IPS-18a (cell line): ENCODE measurements around the gene UBE2M.

Experiments
- H3K27ac ChIP-seq: one replicate; pipeline ENCODE4 v1.5.1; 2013; ENCODE audit warnings: low read length
- H3K27me3 ChIP-seq: one replicate; pipeline ENCODE4 v1.6.1; 2013; ENCODE audit warnings: mild to moderate bottlenecking, low read length; ENCODE audit not compliant: control insufficient read depth, insufficient read depth
- H3K36me3 ChIP-seq: one replicate; pipeline ENCODE4 v1.6.1; 2013; ENCODE audit warnings: low read depth, low read length; ENCODE audit not compliant: control insufficient read depth
- H3K4me1 ChIP-seq: one replicate; pipeline ENCODE4 v1.6.1; 2013; ENCODE audit warnings: low read depth, low read length; ENCODE audit not compliant: control insufficient read depth
- H3K4me3 ChIP-seq: one replicate; pipeline ENCODE4 v1.5.1; 2013; ENCODE audit warnings: low read length
- H3K9ac ChIP-seq: one replicate; pipeline ENCODE4 v1.6.1; 2013; ENCODE audit warnings: mild to moderate bottlenecking, low read length, moderate library complexity
- H3K9me3 ChIP-seq: one replicate; pipeline ENCODE4 v1.6.1; 2013; ENCODE audit warnings: low read depth, low read length; ENCODE audit not compliant: control insufficient read depth

UBE2M gene

GRCh38 chr19:58569191-58569942 lies 11.0 kb upstream of the UBE2M start:
- H3K27ac ChIP-seq, result no peak overlapping the region
- H3K9me3 ChIP-seq, result no peaks in the 10 kb centered on the region
- no peaks in the 10 kb centered on the region for H3K27me3 ChIP-seq
- H3K9ac ChIP-seq, result no peak overlapping the region
- peaks cover 6% of the 10 kb centered on the region for H3K4me1 ChIP-seq
- H3K36me3 ChIP-seq, result peaks cover 7% of the 10 kb centered on the region
- no peak overlapping the region for H3K4me3 ChIP-seq

DNA sequence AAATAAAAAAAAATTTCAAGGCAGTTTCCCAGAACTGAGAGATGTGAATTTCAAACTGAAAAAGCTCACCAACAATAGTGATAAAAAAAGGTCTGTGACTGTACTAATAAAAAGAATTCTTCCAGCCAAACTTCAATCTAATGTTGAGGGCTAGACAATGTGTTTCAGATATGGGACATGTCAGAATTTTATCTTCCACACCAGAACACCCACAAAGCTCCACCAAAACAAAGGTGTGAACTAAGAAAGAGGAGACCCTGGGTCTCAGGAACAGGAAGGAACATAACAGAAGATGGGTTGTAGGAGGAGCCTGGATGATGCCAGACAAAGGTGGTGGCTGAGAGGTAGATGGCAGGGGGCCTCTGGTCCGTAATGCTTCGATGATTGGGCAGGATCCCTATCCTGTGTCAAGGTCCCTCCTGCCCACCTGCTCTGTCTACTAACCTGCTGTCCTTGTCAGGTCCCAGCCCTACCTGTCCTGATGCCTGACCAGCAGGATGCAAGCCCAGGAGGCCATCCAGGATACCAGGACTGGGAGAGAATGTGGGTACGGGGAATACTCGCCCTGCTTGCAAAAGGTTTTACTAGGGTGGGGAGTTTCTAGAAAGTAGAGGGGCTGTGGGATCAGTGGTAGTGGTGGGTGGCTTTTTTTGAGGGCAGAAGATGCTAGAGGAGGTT lies 10.2 kb upstream of the UBE2M start:
- H3K4me3 ChIP-seq, result no peak overlapping the region
- no peaks in the 10 kb centered on the region for H3K9me3 ChIP-seq
- peaks cover under 1% of the 10 kb centered on the region for H3K4me1 ChIP-seq
- H3K27me3 ChIP-seq, result no peaks in the 10 kb centered on the region
- H3K27ac ChIP-seq, result no peak overlapping the region
- H3K9ac ChIP-seq, result no peak overlapping the region
- peaks cover 7% of the 10 kb centered on the region for H3K36me3 ChIP-seq

GRCh38 chr19:58566989-58567388 lies 8.6 kb upstream of the UBE2M start:
- H3K9ac ChIP-seq, result no peak overlapping the region
- H3K4me3 ChIP-seq, result no peak overlapping the region
- peaks cover 7% of the 10 kb centered on the region for H3K36me3 ChIP-seq
- H3K27me3 ChIP-seq, result no peaks in the 10 kb centered on the region
- H3K4me1 ChIP-seq, result no peaks in the 10 kb centered on the region
- H3K9me3 ChIP-seq, result no peaks in the 10 kb centered on the region
- no peak overlapping the region for H3K27ac ChIP-seq

DNA sequence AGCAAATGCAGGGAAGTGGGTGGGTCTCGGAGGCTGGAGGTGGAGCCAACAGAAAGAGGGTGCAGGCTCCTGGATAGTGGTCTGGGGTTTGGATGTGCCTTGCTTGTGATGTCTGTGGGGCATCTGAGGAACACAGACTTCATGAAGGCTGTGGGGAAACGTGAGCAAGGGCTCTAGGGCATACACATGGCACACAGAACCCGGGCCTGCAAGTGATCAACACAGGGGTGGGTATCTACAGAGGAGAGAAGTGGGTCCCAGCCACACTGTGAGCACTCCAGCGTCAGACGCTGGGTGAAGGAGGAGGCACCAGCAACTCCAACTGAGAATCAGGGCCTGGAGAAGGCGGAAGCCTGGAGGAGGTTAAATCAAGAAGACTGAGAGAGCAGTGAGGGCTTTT lies 5.4 kb upstream of the UBE2M start:
- Histone ChIP-seq H3K4me3 (no peak overlapping the region), H3K9ac (no peak overlapping the region), H3K9me3 (no peaks in the 10 kb centered on the region), H3K4me1 (peaks cover 7% of the 10 kb centered on the region), H3K27ac (no peak overlapping the region), H3K36me3 (no peaks in the 10 kb centered on the region), H3K27me3 (no peaks in the 10 kb centered on the region)

GRCh38 chr19:58563034-58563573 lies 4.7 kb upstream of the UBE2M start:
- H3K9me3 ChIP-seq, result no peaks in the 10 kb centered on the region
- H3K4me1 ChIP-seq, result peaks cover 7% of the 10 kb centered on the region
- H3K36me3 ChIP-seq, result no peaks in the 10 kb centered on the region
- H3K27ac ChIP-seq, result no peak overlapping the region
- no peaks in the 10 kb centered on the region for H3K27me3 ChIP-seq
- H3K9ac ChIP-seq, result no peak overlapping the region
- no peak overlapping the region for H3K4me3 ChIP-seq

- H3K9ac ChIP-seq, result no peak overlapping the region
- H3K36me3 ChIP-seq, result no peaks in the 10 kb centered on the region
- no peak overlapping the region for H3K27ac ChIP-seq
- no peaks in the 10 kb centered on the region for H3K9me3 ChIP-seq
- H3K4me1 ChIP-seq, result peaks cover 7% of the 10 kb centered on the region
- H3K4me3 ChIP-seq, result no peak overlapping the region
- no peaks in the 10 kb centered on the region for H3K27me3 ChIP-seq
These were observed 4.0 kb upstream of the UBE2M start for GRCh38 chr19:58562122-58563033.

GRCh38 chr19:58561373-58562121 lies 3.1 kb upstream of the UBE2M start:
- no peak overlapping the region for H3K9ac ChIP-seq
- H3K4me1 ChIP-seq, result peaks cover 7% of the 10 kb centered on the region
- no peak overlapping the region for H3K27ac ChIP-seq
- peaks cover 5% of the 10 kb centered on the region for H3K36me3 ChIP-seq
- no peak overlapping the region for H3K4me3 ChIP-seq
- H3K27me3 ChIP-seq, result no peaks in the 10 kb centered on the region
- H3K9me3 ChIP-seq, result no peaks in the 10 kb centered on the region

DNA sequence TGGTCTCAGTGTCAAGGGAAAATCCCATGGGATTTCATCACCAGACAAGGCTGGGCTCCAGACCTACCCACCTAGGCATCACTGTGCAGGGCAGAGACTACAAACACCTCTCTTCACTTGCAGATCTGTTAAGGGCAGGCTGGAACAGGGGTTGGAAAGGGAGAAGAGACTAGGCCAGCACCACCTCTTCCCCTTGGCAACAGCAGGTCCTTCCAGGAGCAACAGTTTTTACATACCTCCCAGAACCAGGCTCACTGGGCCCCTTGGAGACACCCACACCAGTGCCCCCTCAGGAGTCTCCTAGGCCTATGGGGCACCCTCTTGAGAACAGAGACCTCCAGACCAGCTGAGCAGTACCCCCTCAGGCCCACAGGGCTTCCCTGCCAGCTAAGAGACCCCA lies 2.5 kb upstream of the UBE2M start:
- no peak overlapping the region for H3K27ac ChIP-seq
- peaks cover 7% of the 10 kb centered on the region for H3K4me1 ChIP-seq
- H3K4me3 ChIP-seq, result no peak overlapping the region

DNA sequence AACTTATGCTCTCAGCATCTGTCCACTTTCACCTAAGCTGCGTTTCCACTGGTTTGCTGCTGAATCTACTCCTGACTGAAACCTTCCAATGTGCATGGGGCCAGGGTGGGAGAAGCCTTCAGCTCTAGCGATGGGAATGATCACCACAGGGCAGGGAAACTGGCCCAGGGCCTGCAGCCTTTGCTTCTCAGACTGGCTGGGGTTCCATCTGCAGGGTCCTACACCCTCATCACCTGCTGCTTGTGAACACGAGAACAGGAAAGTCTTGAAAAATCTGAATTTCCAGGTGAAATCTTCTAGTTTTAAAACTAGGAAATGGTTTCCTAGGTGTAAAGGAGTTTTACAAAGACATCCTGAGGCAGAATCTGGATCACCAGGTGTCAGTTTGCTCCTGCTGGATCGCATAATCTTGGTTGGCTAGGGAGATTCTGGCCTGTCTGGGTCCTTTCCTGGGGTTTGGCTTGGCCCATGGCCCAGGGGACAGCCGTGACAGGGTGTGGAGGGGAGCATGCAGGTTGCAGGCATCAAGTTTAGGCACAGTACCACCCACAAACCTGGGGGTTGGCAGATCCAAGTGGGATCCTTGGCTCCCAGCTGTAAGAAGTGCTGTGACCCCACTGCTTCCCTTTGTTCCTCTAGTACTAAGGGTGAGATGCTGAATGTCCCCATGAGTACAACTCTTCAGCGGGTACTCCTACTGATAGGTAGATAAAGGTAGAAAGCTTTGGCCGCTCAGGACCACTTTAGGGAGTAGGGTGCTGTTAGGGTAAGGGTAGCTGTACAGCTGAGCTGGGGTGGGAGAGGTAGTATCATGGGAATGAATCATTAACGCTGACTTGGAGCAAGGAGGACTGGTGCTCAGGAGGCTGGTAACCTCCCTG lies 1.8 kb upstream of the UBE2M start:
- H3K4me3 ChIP-seq, result peak overlapping the region; percentile 92
- no peaks in the 10 kb centered on the region for H3K27me3 ChIP-seq
- H3K9me3 ChIP-seq, result no peaks in the 10 kb centered on the region
- H3K9ac ChIP-seq, result peak overlapping the region; percentile 98
- H3K27ac ChIP-seq, result peak overlapping the region; percentile 73
- H3K4me1 ChIP-seq, result peaks cover 9% of the 10 kb centered on the region
- peaks cover 12% of the 10 kb centered on the region for H3K36me3 ChIP-seq

More for the DNA sequence above, 2.5 kb upstream of the UBE2M start:
- Histone ChIP-seq H3K9ac (no peak overlapping the region), H3K36me3 (peaks cover 11% of the 10 kb centered on the region), H3K27me3 (no peaks in the 10 kb centered on the region), H3K9me3 (no peaks in the 10 kb centered on the region)

DNA sequence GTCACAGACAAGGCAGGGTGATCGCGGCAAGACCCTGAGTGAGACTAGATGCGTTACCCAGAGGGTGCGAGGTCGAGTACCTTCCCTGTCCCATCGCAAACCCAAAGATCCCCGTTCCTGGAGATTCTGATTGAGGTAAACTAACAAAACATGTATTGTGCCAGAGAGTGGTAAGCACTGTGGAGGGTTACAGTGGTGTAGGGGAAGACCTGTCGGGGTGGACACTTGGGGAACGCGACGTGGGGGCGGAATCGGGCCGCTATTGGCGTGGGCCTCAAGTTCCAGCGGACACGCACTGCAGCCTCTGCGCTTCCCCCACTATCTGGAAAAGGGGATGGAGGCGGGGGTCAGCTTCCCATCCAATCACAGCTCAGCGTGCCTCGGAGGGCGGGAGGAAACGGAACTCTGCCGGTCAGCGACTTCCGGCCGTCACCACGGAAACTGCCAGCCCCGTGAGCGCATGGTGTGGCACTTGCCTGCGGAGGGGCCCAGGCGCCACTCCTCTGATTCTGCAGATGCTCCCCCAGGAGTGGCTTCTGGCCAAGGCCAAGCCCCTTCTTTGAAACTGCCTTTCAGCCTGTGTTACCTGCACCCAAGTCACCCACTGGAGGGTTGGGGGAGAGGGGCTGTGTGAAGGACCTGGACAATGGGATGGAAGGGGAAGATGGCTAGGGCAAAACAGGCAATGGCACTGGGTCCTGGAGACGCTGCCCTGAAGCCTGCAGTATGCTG lies 1.0 kb upstream of the UBE2M start:
- Histone ChIP-seq H3K27ac (peak overlapping the region; percentile 98), H3K4me1 (peaks cover 9% of the 10 kb centered on the region), H3K4me3 (peak overlapping the region; percentile 92)

More for the DNA sequence above, 1.0 kb upstream of the UBE2M start:
- Histone ChIP-seq H3K27me3 (no peaks in the 10 kb centered on the region), H3K9me3 (no peaks in the 10 kb centered on the region), H3K9ac (peak overlapping the region; percentile 98), H3K36me3 (peaks cover 12% of the 10 kb centered on the region)
